K562 (cell line): ENCODE results near the gene LONP1. TPM values are rescaled to one million over a fixed set of nuclear protein-coding genes. Genes with fewer than 3 reads are reported as not detected.
A peak's percentile ranks its signal among the peaks of the same experiment; 100 is the strongest.

Experiments
- ATAC-seq: fragments of 200-7000 bp; cut with Tn5 transposase; 3 replicates; pipeline ENCODE4 v1.9.1; 2020; ENCODE audit warnings: moderate library complexity
- BruUV-seq: library from RNA; stranded (reverse); fragments of 400-500 nt; replicated peaks from 2 replicates; lab custom pipeline; 2021; lab: Mats Ljungman, UMichigan
- CTCF ChIA-PET: fragments of 300-600 bp; formaldehyde crosslinking; extraction: SDS; loops from one replicate; lab custom pipeline; 2021; ENCODE audit warnings: low intra/inter-chr PET ratio; lab: Yijun Ruan, JAX
- POLR2A ChIA-PET: fragments of 300-600, 350-650 bp; sonication (Branson Sonifier 250); formaldehyde crosslinking; extraction: SDS; loops from one replicate; lab custom pipeline; 2021; ENCODE audit warnings: antibody characterized with exemption, inconsistent platforms; lab: Yijun Ruan, JAX
- DNase-seq, 4 experiments: peaks; one replicate each; pipeline versions ENCODE4 v3.0.0 to v3.0.0-alpha.2; 2011 to 2018; ENCODE audit warnings: low spot score in 3 of 4, mixed read lengths in 3 of 4; ENCODE audit errors: extremely low read depth in 1 of 4
- FAIRE-seq: peaks from 2 replicates; lab custom pipeline; 2011; peaks lifted over from hg19 to GRCh38; lab: Jason Lieb, UNC
- H2AFZ ChIP-seq: 2 replicates; pipeline ENCODE4 v1.6.0; 2011; ENCODE audit warnings: low read depth, low read length, control low read depth, inconsistent platforms
- H3K27ac ChIP-seq: fragments of 200-600 bp; 3 replicates; pipeline ENCODE4 v1.8.0; 2011; ENCODE audit warnings: low read depth, mild to moderate bottlenecking, control low read depth, inconsistent platforms, low read length, moderate library complexity, mixed read lengths; ENCODE audit errors: extremely low read depth
- H3K27me3 ChIP-seq, 2 experiments: fragments of 300-600 bp in 1 of 2; 2 replicates in 1 of 2; 3 replicates in 1 of 2; pipeline versions ENCODE4 v1.6.0 to v1.8.0; 2011; ENCODE audit warnings: inconsistent platforms in 2 of 2, low read length in 2 of 2, mild to moderate bottlenecking in 1 of 2, mixed read lengths in 1 of 2, moderate library complexity in 1 of 2; ENCODE audit not compliant: control insufficient read depth in 2 of 2, insufficient read depth in 2 of 2
- H3K36me3 ChIP-seq: fragments of 300-600 bp; 3 replicates; pipeline ENCODE4 v1.8.0; 2011; ENCODE audit warnings: mild to moderate bottlenecking, low read length, inconsistent platforms; ENCODE audit not compliant: control insufficient read depth, insufficient read depth
- H3K4me1 ChIP-seq, 2 experiments: fragments of 200-600 bp in 1 of 2; replicated peaks in 1 of 2; 2 replicates in 1 of 2; 3 replicates in 1 of 2; pipeline versions ENCODE4 v1.5.1 to v1.8.0; 2011; ENCODE audit warnings: inconsistent platforms in 2 of 2, low read length in 2 of 2, mild to moderate bottlenecking in 1 of 2, mixed read lengths in 1 of 2, moderate library complexity in 1 of 2; ENCODE audit not compliant: control insufficient read depth in 2 of 2, insufficient read depth in 2 of 2
- H3K4me2 ChIP-seq: 2 replicates; pipeline ENCODE4 v1.6.1; 2011; ENCODE audit warnings: low read length, control low read depth, inconsistent platforms, mixed read lengths; ENCODE audit not compliant: insufficient read depth
- H3K4me3 ChIP-seq: fragments of 200-600 bp; sonication (generic), shearing (Covaris generic); 2 replicates; pipeline ENCODE4 v1.5.1; 2016; ENCODE audit warnings: control low read depth, inconsistent platforms
- H3K79me2 ChIP-seq: fragments of 200-600 bp; 3 replicates; pipeline ENCODE4 v1.8.0; 2011; ENCODE audit warnings: low read length, inconsistent platforms; ENCODE audit not compliant: control insufficient read depth, insufficient read depth
- H3K9ac ChIP-seq, 2 experiments: 2 replicates each; pipeline versions ENCODE4 v1.6.0 to v1.6.1; 2011; ENCODE audit warnings: low read depth in 2 of 2, low read length in 2 of 2, control low read depth in 1 of 2, inconsistent platforms in 1 of 2, mild to moderate bottlenecking in 1 of 2, mixed read lengths in 1 of 2; ENCODE audit not compliant: insufficient read depth in 1 of 2
- H3K9me1 ChIP-seq: one replicate; pipeline ENCODE4 v1.6.0; 2011; ENCODE audit warnings: inconsistent platforms, mild to moderate bottlenecking, low read length, moderate library complexity; ENCODE audit not compliant: control insufficient read depth, insufficient read depth
- H3K9me3 ChIP-seq: replicated peaks from 2 replicates; pipeline ENCODE4 v1.5.1; 2011; ENCODE audit warnings: low read depth, low read length, inconsistent platforms; ENCODE audit not compliant: control insufficient read depth, insufficient read depth
- H4K20me1 ChIP-seq: replicated peaks from 2 replicates; pipeline ENCODE4 v1.6.1; 2011; ENCODE audit warnings: low read length, inconsistent platforms, mixed read lengths; ENCODE audit not compliant: control insufficient read depth, insufficient read depth
- KDM4B ChIP-seq, 2 experiments: fragments of 450-650 bp in 1 of 2; sonication (generic) in 1 of 2; IDR thresholded peaks; 2 replicates each; pipeline ENCODE4 v1.6.1; 2016 to 2017; ENCODE audit warnings: borderline replicate concordance in 2 of 2, antibody characterized with exemption in 1 of 2, low read depth in 1 of 2, mild to moderate bottlenecking in 1 of 2
- POLR2G ChIP-seq: fragments of 200-400 bp; formaldehyde crosslinking; IDR thresholded peaks from 2 replicates; pipeline ENCODE4 v1.6.1; 2017; ENCODE audit warnings: low read depth, mild to moderate bottlenecking, antibody characterized with exemption, low read length, moderate library complexity
- RBFOX2 ChIP-seq: fragments of 200-400 bp; formaldehyde crosslinking; IDR thresholded peaks from 2 replicates; pipeline ENCODE4 v1.6.1; 2017; ENCODE audit warnings: low read depth, mild to moderate bottlenecking, low read length, moderate library complexity
- RNF219 ChIP-seq: fragments of 250-450 bp; sonication (Bioruptor Pico); IDR thresholded peaks from 2 replicates; pipeline ENCODE4 v1.5.0; 2022; ENCODE audit warnings: mild to moderate bottlenecking
- ZNF140 ChIP-seq: fragments of 250-450 bp; sonication (Bioruptor Pico); IDR thresholded peaks from 2 replicates; pipeline ENCODE4 v1.8.0; 2021; ENCODE audit warnings: moderate library complexity, mild to moderate bottlenecking, inconsistent platforms
- ZNF197 ChIP-seq: fragments of 200-800 bp; sonication (Bioruptor generic); IDR thresholded peaks from 2 replicates; pipeline ENCODE4 v1.6.1; 2016; ENCODE audit warnings: low read depth, missing genetic modification characterization, missing compliant biosample characterization
- ZNF354B ChIP-seq: fragments of 250-450 bp; sonication (Bioruptor Pico); IDR thresholded peaks from 2 replicates; pipeline ENCODE4 v1.4.0; 2020
- WGBS: fragments of 100-300 bp; shearing (Covaris generic); methylation state at CpG from one replicate; pipeline ENCODE4 v1.1.6; 2016; ENCODE audit warnings: low coverage, mixed read lengths; ENCODE audit not compliant: insufficient coverage; ENCODE audit errors: missing lambda C conversion rate; 5-methylcytosine and 5-hydroxymethylcytosine counted together
- in situ Hi-C: fragments of 300-500 bp; cut with MboI; formaldehyde crosslinking; loops from 4 replicates; pipeline ENCODE4 v1.15.0; 2018; ENCODE audit warnings: inconsistent platforms, mixed read lengths
- intact Hi-C: fragments of 100-400 bp; cut with micrococcal nuclease; formaldehyde crosslinking; loops from 2 replicates; pipeline ENCODE4 v1.14.2; 2022
- polyA plus RNA-seq, 8 experiments: library from polyadenylated mRNA; depleted of rRNA in 4 of 8; stranded (reverse) in 5 of 8; unstranded in 3 of 8; fragments of >200 nt; fragmentation: Nextera tagmentation in 2 of 8; fragmentation: Illumina TruSeq in 1 of 8; extraction: Ambion mirVana in 2 of 8; extraction: Trizol in 1 of 8; gene quantifications; 2 replicates each; pipeline versions ENCODE4 v1.2.1 to v1.2.3, GENCODE V29; 2011 to 2014; ENCODE audit warnings: inconsistent platforms in 1 of 8, missing spikeins in 1 of 8
- total RNA-seq, 7 experiments: library from RNA; depleted of rRNA in 6 of 7; stranded (reverse); fragments of >200 nt in 6 of 7; fragmentation: Illumina TruSeq in 2 of 7; extraction: Trizol in 2 of 7; gene quantifications; 2 replicates each; pipeline versions ENCODE4 v1.2.1 to v1.2.3, GENCODE V29; 2011 to 2021; ENCODE audit warnings: low replicate concordance in 1 of 7

Gene LONP1
- total and polyA plus RNA-seq, 9 of the 15 experiments (the other 6 are each of a cell fraction or from before 2014, with no cell fraction given): 1.1 to 238 (median 84.5) TPM

- DNase-seq: peak in 1 of 4 experiments; percentile 3
- Histone ChIP-seq H3K27ac (no peak overlapping the region), H3K79me2 (peaks cover 50% of the 10 kb centered on the region), H3K9me1 (peaks cover 5% of the 10 kb centered on the region), H3K4me3 (no peak overlapping the region), H3K9ac (no peak overlapping the region), H3K4me1 (peaks cover 11 to 18% of the 10 kb centered on the region in 2 experiments; a peak in 4 of 5 replicates), H4K20me1 (peaks cover 16% of the 10 kb centered on the region; the same call in 1 of the 2 replicates), H3K36me3 (peaks cover 86% of the 10 kb centered on the region), H3K4me2 (no peak overlapping the region), H3K9me3 (no peaks in the 10 kb centered on the region), H2AFZ (no peak overlapping the region), H3K27me3 (no peaks in the 10 kb centered on the region)
- ATAC-seq: no peak
- POLR2A ChIA-PET: interaction anchor here (0.6 to 3.9 kb wide), 8 partner anchors 8 to 267 kb away, joined by 3 to 15 read pairs (median 4); partner anchors contain the start of genes DUS3L and RPL36
- no TSS peak for BruUV-seq
- WGBS: 95% methylated on average over 9 of the region's 9 CpGs
- no peak for FAIRE-seq
- CTCF ChIA-PET: no interaction called here
- intact Hi-C loops: no loop called here
- in situ Hi-C loops: no loop called here
- no peak for TF ChIP-seq KDM4B (IDR thresholded peaks at IDR 0.05; ENCODE audit: borderline replicate concordance in 2 of 2, low read depth in 1 of 2)
- no peak for TF ChIP-seq ZNF354B
- no peak for TF ChIP-seq ZNF140 (CRISPR knock-in tag)
- TF ChIP-seq RNF219 (CRISPR knock-in tag): no peak
- TF ChIP-seq POLR2G: peak; percentile 61
- peak; percentile 52; the same call in 1 of the 2 replicates for TF ChIP-seq RBFOX2
- no peak for TF ChIP-seq ZNF197 (CRISPR knock-in tag)
Measured at GRCh38 chr19:5713228-5713627, 6.7 kb downstream of the LONP1 start.
